Mucosa of stomach (tissue), 1 donor: Measurements from ENCODE around the gene GNB1L.

Experiments
- H3K27me3 ChIP-seq: one replicate; pipeline ENCODE4 v1.7.0; 2013; ENCODE audit warnings: mild to moderate bottlenecking, low read length; ENCODE audit not compliant: control insufficient read depth, insufficient read depth
- H3K36me3 ChIP-seq: one replicate; pipeline ENCODE4 v1.7.0; 2013; ENCODE audit warnings: low read length; ENCODE audit not compliant: control insufficient read depth, insufficient read depth
- H3K4me1 ChIP-seq: one replicate; pipeline ENCODE4 v1.7.0; 2013; ENCODE audit warnings: mild to moderate bottlenecking, low read length; ENCODE audit not compliant: control insufficient read depth, insufficient read depth
- H3K4me3 ChIP-seq: one replicate; pipeline ENCODE4 v1.7.0; 2013; ENCODE audit warnings: low read length
- H3K9ac ChIP-seq: one replicate; pipeline ENCODE4 v1.7.0; 2013; ENCODE audit warnings: mild to moderate bottlenecking, low read length, moderate library complexity
- H3K9me3 ChIP-seq: one replicate; pipeline ENCODE4 v1.7.0; 2013; ENCODE audit warnings: mild to moderate bottlenecking, low read length, moderate library complexity; ENCODE audit not compliant: control insufficient read depth
- donor health status: Pancreatic carcinoma.

GNB1L gene

GRCh38 chr22:19770349-19771220 lies 84.1 kb downstream of the GNB1L start:
- Histone ChIP-seq H3K36me3 (no peaks in the 10 kb centered on the region), H3K9ac (no peak overlapping the region), H3K4me1 (peaks cover 21% of the 10 kb centered on the region), H3K27me3 (peaks cover 63% of the 10 kb centered on the region), H3K9me3 (no peaks in the 10 kb centered on the region), H3K4me3 (no peak overlapping the region)

- Histone ChIP-seq H3K9me3 (no peaks in the 10 kb centered on the region), H3K4me3 (no peak overlapping the region), H3K9ac (no peak overlapping the region), H3K36me3 (no peaks in the 10 kb centered on the region), H3K4me1 (peaks cover 21% of the 10 kb centered on the region), H3K27me3 (peaks cover 75% of the 10 kb centered on the region)
Observed at GRCh38 chr22:19769393-19769715, 85.3 kb downstream of the GNB1L start.

- Histone ChIP-seq H3K4me3 (no peak overlapping the region), H3K27me3 (peaks cover 92% of the 10 kb centered on the region), H3K9me3 (no peaks in the 10 kb centered on the region), H3K36me3 (no peaks in the 10 kb centered on the region), H3K9ac (no peak overlapping the region), H3K4me1 (peaks cover 18% of the 10 kb centered on the region)
Observed at GRCh38 chr22:19767427-19768341, 87.0 kb downstream of the GNB1L start.

- H3K4me3 ChIP-seq = no peak overlapping the region
- peaks cover 94% of the 10 kb centered on the region for H3K27me3 ChIP-seq
- no peaks in the 10 kb centered on the region for H3K9me3 ChIP-seq
- H3K4me1 ChIP-seq = peaks cover 13% of the 10 kb centered on the region
- no peak overlapping the region for H3K9ac ChIP-seq
- H3K36me3 ChIP-seq = no peaks in the 10 kb centered on the region
Observed at GRCh38 chr22:19766511-19767426, 87.9 kb downstream of the GNB1L start.

GRCh38 chr22:19766240-19766510 lies 88.5 kb downstream of the GNB1L start:
- peaks cover 98% of the 10 kb centered on the region for H3K27me3 ChIP-seq
- no peak overlapping the region for H3K4me3 ChIP-seq
- no peaks in the 10 kb centered on the region for H3K9me3 ChIP-seq
- no peaks in the 10 kb centered on the region for H3K36me3 ChIP-seq
- no peak overlapping the region for H3K9ac ChIP-seq
- H3K4me1 ChIP-seq = peaks cover 13% of the 10 kb centered on the region

- Histone ChIP-seq H3K27me3 (peaks cover 95% of the 10 kb centered on the region), H3K4me3 (no peak overlapping the region), H3K9me3 (no peaks in the 10 kb centered on the region), H3K36me3 (no peaks in the 10 kb centered on the region), H3K9ac (no peak overlapping the region), H3K4me1 (peaks cover 13% of the 10 kb centered on the region)
Observed at GRCh38 chr22:19765477-19766239, 89.0 kb downstream of the GNB1L start.

- Histone ChIP-seq H3K9ac (no peak overlapping the region), H3K27me3 (peaks cover 92% of the 10 kb centered on the region), H3K4me3 (no peak overlapping the region), H3K36me3 (no peaks in the 10 kb centered on the region), H3K4me1 (peaks cover 13% of the 10 kb centered on the region), H3K9me3 (no peaks in the 10 kb centered on the region)
Observed at GRCh38 chr22:19764636-19765476, 89.8 kb downstream of the GNB1L start.

GRCh38 chr22:19764299-19764593 lies 90.4 kb downstream of the GNB1L start:
- Histone ChIP-seq H3K4me3 (no peak overlapping the region), H3K36me3 (no peaks in the 10 kb centered on the region), H3K9me3 (no peaks in the 10 kb centered on the region), H3K4me1 (peaks cover 13% of the 10 kb centered on the region), H3K27me3 (peaks cover 92% of the 10 kb centered on the region), H3K9ac (no peak overlapping the region)

- peaks cover 92% of the 10 kb centered on the region for H3K27me3 ChIP-seq
- H3K4me1 ChIP-seq = peaks cover 13% of the 10 kb centered on the region
- H3K36me3 ChIP-seq = no peaks in the 10 kb centered on the region
- H3K9ac ChIP-seq = no peak overlapping the region
- no peak overlapping the region for H3K4me3 ChIP-seq
- no peaks in the 10 kb centered on the region for H3K9me3 ChIP-seq
Observed at GRCh38 chr22:19763458-19764298, 91.0 kb downstream of the GNB1L start.
